Camera-type eye (tissue), 1 donor: ENCODE data around the gene C1QTNF1. TPM values are rescaled to one million over a fixed set of nuclear protein-coding genes. Genes with fewer than 3 reads are reported as not detected.

Source experiments
- total RNA-seq: library from RNA; depleted of rRNA; stranded (reverse); fragments of >200 nt; gene quantifications from one replicate; pipeline ENCODE4 v1.2.3, GENCODE V29; 2014

C1QTNF1 gene, protein sequence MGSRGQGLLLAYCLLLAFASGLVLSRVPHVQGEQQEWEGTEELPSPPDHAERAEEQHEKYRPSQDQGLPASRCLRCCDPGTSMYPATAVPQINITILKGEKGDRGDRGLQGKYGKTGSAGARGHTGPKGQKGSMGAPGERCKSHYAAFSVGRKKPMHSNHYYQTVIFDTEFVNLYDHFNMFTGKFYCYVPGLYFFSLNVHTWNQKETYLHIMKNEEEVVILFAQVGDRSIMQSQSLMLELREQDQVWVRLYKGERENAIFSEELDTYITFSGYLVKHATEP
- 16.8 TPM for total RNA-seq

DNA sequence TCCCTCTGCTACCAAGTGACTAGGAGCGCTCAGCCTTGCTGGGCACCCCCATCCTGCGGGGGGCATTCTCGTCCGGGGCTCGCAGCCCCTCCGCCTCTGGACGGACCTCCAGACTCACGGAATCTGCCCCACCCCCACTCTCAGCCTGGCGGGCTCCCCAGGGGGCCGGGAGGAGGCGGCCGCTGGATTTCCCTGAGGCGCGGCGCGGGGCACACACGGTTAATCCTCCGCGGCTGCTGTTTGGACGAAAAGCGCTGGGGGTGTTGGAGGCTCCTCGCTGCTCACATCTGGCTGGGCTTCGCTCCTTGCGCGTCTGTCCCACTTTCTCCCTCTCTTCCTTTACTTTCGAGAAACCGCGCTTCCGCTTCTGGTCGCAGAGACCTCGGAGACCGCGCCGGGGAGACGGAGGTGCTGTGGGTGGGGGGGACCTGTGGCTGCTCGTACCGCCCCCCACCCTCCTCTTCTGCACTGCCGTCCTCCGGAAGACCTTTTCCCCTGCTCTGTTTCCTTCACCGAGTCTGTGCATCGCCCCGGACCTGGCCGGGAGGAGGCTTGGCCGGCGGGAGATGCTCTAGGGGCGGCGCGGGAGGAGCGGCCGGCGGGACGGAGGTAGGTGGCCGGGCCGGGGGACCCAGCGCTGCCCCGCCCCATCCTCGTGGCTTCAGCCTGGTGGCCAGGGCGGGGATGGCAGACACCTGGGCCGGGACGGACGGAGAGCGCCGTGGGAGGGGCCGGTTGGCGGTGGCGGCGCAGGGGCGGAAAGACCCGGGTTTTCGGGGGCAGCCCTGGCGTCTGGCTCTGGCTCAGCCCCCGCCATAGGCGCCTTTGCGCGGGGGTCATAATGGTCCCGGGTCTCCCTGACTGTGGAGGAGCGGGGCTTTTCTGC lies at the start of gene C1QTNF1:
C1QTNF1 (plus strand) TSS at position 284 of the 886 bp plus-strand sequence. CDS start 19,800 bp downstream, outside the sequence.

DNA sequence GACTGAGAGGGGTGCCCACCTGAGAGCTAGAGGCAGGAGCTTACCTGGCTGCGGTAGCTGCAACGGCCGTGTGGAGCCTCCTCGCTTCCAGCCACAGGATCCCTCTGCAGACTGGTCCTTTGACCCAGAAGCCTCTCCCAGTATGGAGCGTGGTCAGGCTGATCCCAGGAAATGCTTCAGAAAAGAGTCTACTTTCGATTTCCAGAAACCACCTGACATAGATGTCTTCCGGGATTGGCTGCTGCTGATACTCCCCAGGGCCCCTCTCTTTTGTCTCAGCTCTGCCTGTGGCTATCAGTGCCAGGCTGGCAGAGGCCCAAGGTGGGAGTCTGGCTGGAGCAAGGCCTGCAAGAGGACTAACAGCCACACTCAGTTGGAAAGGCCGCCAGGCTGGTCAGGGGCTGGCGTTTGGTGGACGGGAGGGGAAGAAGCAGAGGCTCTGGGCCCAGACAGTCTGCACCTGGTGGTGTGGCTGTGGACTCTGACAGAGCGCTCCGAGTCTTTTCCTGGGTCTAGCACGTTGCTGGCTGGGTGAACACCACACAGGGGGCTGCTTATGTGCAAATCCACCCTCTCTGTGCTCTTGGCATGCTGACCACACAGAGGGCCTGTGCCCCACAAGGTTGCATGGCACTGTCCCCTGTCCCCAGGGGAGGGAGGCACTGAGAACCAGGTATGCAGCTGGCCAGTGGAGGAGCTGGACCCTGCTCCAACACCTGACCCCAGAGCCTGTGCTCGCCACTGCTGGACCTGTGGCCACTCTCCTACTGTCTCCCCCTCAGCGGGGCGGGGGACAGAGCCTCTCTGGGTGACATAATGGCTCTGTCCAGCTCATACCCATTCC lies 44.0 kb upstream of the C1QTNF1 start, which contains the start of gene LGALS3BP:
LGALS3BP (minus strand) TSS at position 144 of the 844 bp plus-strand sequence. CDS start 2,732 bp downstream, outside the sequence.

GRCh38 chr17:79009397-79010303 lies 14.3 kb upstream of the C1QTNF1 start, which contains the start of gene CANT1:
Gene CANT1, minus strand, starts transcription at chr17:79009764. Its CDS starts 12,142 bp downstream, at chr17:78997622.

DNA sequence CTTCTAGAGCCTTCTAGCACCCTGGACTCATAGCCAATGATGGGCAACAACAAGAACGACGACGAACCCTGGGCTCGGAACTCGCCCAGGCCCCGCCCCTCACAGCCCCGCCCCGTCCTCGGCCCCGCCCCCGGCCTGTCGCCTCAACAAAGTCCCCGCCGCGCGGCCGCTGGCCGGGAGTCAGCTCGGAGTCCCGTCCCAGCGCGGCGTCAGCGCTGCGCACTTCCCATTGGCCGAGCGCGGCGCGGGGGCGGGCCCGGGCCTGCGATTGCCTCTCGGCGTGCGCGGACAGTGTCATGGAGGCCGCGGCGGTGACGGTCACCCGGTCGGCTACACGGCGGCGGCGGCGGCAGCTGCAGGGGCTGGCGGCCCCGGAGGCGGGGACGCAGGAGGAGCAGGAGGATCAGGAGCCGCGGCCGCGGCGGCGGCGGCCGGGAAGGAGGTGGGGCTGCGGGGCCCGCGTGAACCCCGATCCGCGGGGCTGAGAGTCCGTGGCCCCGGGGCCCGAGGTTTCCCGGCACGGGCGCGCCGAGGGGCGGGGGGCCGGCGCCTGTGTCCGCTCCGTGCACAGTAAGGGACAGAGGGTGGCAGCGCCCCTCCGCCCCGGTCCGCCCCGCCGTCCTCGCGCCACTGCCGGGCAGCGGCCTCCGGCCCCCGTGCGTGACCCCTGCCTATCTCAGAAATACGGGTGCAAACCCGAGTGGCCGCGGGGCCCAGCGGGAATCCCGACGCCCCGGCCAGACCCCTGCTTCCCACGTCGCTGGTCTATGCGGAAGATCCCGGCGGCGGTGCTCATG lies 50.9 kb downstream of the C1QTNF1 start, which contains the start of gene ENGASE:
ENGASE (plus strand) TSS at position 176 of the 797 bp plus-strand sequence; CDS start at position 297, 121 bp downstream.

Other genes with a start within 250 kb of the C1QTNF1 start
- gene CYTH1, start 241.9 kb upstream of the C1QTNF1 start, total RNA-seq, result 86.8 TPM
- 60.9 TPM for gene USP36, start 183.4 kb upstream of the C1QTNF1 start, total RNA-seq
- 11.7 TPM for gene CEP295NL, start 121.0 kb upstream of the C1QTNF1 start, total RNA-seq
- gene TIMP2, start 98.8 kb upstream of the C1QTNF1 start, total RNA-seq, result 119 TPM
- 129 TPM for gene LGALS3BP, start 44.2 kb upstream of the C1QTNF1 start, total RNA-seq
- gene CANT1, start 14.4 kb upstream of the C1QTNF1 start, total RNA-seq, result 27.5 TPM
- gene ENGASE, start 50.7 kb downstream of the C1QTNF1 start, total RNA-seq, result 33.9 TPM